ENCODE measurements around the gene MYLIP. TPM values are rescaled to one million over a fixed set of nuclear protein-coding genes. Genes with fewer than 3 reads are reported as not detected.
"Not testable (repeated sequence)": the region's sequence is repeated elsewhere in the genome, so short reads cannot be mapped to it uniquely, and the experiment has no call there.

Gene MYLIP
- total RNA-seq, 6 experiments from 2014 or later = 0.80 to 1.2 (median 1.0) TPM

DNA sequence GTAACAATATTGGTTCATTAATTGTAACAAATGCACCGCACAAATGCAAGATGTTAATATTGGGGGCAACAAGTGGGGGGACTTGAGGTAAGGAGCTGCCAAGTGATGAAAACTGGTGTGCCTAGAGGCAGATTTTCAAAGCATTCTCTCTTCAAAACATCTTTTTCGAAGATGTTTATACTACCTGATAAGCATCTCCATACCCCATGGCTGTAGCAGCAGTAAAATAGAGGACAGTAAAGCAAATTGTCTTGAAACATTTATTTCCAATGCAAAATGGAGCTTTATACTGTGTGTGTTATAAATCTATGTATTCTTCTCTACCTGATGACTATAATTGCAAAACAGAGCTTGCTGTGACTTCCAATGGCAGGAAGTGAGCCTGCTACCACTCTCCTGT lies 42.5 kb downstream of the MYLIP start:
- DNase-seq = no peak
- H3K27ac Mint-ChIP-seq = no peak overlapping the region
- H3K4me3 Mint-ChIP-seq = no peak overlapping the region
- no peaks in the 10 kb centered on the region for H3K36me3 Mint-ChIP-seq (ENCODE audit: low read depth)
- peaks cover 16% of the 10 kb centered on the region for H3K27me3 Mint-ChIP-seq (ENCODE audit: insufficient read depth)
- no peaks in the 10 kb centered on the region for H3K9me3 Mint-ChIP-seq
- no peaks in the 10 kb centered on the region for H3K4me1 Mint-ChIP-seq (ENCODE audit: low read depth)
- TF ChIP-seq, protein P1, sequence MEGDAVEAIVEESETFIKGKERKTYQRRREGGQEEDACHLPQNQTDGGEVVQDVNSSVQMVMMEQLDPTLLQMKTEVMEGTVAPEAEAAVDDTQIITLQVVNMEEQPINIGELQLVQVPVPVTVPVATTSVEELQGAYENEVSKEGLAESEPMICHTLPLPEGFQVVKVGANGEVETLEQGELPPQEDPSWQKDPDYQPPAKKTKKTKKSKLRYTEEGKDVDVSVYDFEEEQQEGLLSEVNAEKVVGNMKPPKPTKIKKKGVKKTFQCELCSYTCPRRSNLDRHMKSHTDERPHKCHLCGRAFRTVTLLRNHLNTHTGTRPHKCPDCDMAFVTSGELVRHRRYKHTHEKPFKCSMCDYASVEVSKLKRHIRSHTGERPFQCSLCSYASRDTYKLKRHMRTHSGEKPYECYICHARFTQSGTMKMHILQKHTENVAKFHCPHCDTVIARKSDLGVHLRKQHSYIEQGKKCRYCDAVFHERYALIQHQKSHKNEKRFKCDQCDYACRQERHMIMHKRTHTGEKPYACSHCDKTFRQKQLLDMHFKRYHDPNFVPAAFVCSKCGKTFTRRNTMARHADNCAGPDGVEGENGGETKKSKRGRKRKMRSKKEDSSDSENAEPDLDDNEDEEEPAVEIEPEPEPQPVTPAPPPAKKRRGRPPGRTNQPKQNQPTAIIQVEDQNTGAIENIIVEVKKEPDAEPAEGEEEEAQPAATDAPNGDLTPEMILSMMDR (IDR thresholded peaks at IDR 0.05) = no peak

DNA sequence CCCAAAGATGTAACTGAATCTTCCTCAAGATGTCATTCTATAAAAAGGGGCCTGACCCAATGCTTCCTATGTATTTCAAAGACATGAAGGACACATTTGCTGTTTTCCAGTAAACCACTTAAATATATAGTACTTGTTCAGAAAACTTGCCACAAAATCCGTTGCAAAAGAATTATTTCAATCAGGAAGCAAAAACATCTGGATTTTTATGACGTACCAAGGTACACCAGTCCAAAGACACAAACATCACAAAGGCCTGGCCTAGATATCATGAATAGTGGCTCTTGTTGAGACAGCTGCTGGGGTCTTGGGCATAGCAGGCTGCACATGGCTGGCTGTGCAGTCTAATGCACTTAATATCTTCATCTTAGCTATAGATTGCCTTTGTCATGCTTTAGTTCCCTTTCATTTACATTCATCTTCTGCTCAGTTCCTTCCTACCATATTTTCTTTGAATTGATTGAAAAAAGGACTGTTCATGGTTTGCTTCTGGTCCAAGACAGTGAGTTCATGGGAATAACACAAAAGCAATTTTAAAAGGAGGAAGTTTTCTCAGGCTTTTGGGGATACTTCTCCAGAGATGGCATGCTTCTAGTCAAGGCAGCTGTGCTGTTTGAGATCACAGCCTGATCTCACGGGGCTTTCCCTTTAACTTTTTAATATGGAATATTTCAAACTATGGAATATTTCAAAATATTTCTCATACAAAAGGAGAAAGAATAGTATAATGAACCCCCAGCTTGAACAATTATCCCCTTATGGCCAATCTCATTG lies 44.5 kb downstream of the MYLIP start:
- Mint-ChIP-seq H3K27ac (no peak overlapping the region), H3K36me3 (ENCODE audit: low read depth) (no peaks in the 10 kb centered on the region), H3K9me3 (no peaks in the 10 kb centered on the region), H3K4me3 (no peak overlapping the region), H3K27me3 (ENCODE audit: insufficient read depth) (peaks cover 20% of the 10 kb centered on the region), H3K4me1 (ENCODE audit: low read depth) (no peaks in the 10 kb centered on the region)
- TF ChIP-seq, protein P1 (IDR thresholded peaks at IDR 0.05) = no peak
- no peak for DNase-seq

DNA sequence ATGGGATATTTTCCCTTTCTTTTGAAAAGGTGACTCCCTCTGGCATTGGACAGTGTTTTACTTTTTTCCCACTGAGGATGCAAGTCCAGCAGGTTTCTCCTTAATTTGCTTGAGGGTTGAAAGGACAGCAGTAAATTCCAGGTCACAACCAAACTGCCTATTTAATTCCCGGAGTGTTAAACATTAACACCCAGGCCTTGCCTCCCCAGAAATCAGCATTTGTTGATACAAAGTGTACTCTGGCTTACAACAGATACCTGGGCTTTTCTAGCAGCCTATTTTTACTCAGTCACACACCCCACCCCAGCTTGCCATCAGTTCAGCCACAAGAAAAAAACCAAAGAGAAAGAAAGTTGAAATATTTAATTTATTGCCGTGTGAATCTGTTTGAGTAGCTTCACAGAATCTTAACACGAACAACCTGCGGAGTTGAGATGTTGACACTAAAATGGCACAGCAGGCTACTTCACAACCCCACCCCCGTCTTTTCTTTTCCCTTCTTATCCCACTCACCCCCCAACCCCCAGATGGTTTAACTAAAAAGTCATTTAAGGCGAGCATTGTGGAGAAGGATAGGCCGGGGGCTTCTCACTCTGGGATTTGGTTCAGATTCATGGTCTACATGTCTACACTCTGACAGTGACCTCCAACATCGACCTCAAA lies 45.7 kb downstream of the MYLIP start:
- peaks cover 16% of the 10 kb centered on the region for H3K27me3 Mint-ChIP-seq (ENCODE audit: insufficient read depth)
- H3K4me3 Mint-ChIP-seq = no peak overlapping the region
- no peak for DNase-seq
- no peaks in the 10 kb centered on the region for H3K9me3 Mint-ChIP-seq
- TF ChIP-seq, protein P1 (IDR thresholded peaks at IDR 0.05) = no peak
- no peaks in the 10 kb centered on the region for H3K36me3 Mint-ChIP-seq (ENCODE audit: low read depth)
- H3K27ac Mint-ChIP-seq = no peak overlapping the region
- no peaks in the 10 kb centered on the region for H3K4me1 Mint-ChIP-seq (ENCODE audit: low read depth)

DNA sequence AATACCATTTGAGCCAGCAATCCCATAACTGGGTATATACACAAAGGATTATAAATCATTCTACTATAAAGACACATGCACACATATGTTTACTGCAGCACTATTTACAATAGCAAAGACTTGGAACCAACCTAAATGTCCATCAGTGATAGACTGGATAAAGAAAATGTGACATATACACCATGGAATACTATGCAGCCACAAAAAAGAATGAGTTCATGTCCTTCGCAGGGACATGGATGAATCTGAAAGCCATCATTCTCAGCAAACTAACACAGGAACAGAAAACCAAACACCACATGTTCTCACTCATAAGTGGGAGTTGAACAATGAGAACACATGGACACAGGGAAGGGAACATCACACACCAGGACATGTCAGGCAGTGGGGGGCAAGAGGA lies 47.7 kb downstream of the MYLIP start:
- H3K9me3 Mint-ChIP-seq; H3K4me3 Mint-ChIP-seq; H3K4me1 Mint-ChIP-seq (ENCODE audit: low read depth); DNase-seq; H3K36me3 Mint-ChIP-seq (ENCODE audit: low read depth); H3K27ac Mint-ChIP-seq: not testable (repeated sequence)
- H3K27me3 Mint-ChIP-seq (ENCODE audit: insufficient read depth) = peaks cover 20% of the 10 kb centered on the region

DNA sequence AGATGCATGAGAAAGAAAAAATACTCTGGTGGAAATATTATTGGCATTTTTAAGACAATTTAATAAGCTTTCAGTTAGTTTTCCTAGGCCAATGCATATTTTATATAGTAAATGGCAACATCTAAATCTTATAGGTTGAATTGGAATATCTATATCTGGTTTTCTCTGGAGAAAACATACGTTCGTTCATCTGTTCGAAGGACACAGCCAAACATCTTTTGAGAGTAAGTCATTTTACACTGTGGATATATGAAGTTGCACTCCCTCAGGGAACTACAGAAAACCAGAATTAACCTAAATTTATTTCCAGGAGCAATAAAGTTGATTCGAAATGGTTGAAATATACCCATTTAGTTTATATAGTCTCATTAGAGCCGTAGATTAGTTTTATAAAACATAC lies 49.0 kb downstream of the MYLIP start:
- H3K4me1 Mint-ChIP-seq (ENCODE audit: low read depth) = 0 out of 2 replicates have a peak, but pooled peaks cover 3% of the 10 kb centered on the region
- H3K27ac Mint-ChIP-seq = no peak overlapping the region
- no peaks in the 10 kb centered on the region for H3K36me3 Mint-ChIP-seq (ENCODE audit: low read depth)
- peaks cover 4% of the 10 kb centered on the region; the same call in 1 of the 2 replicates for H3K9me3 Mint-ChIP-seq
- DNase-seq = no peak
- TF ChIP-seq, protein P1 (IDR thresholded peaks at IDR 0.05) = no peak
- no peak overlapping the region for H3K4me3 Mint-ChIP-seq
- peaks cover 16% of the 10 kb centered on the region for H3K27me3 Mint-ChIP-seq (ENCODE audit: insufficient read depth)

DNA sequence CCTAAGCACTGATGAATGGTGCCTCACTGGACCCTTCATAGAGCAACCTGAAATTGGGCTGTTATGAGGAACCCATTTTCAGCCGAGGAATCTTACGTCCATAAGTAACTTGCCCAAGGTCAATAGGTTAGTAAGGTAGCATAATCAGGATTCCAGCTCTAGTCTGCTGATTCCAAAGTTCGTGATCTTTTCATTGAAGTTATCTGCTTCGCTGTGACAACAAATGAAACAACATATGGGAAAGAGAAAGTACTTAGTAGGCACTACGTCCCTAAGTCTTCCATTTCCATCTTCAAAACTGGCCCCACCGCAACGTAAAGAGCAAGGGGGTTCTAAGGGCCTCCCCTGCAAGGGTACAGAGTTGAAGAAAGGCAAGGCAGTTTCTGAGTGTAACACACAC lies 49.5 kb downstream of the MYLIP start:
- peaks cover 15% of the 10 kb centered on the region for H3K27me3 Mint-ChIP-seq (ENCODE audit: insufficient read depth)
- H3K9me3 Mint-ChIP-seq = peaks cover 4% of the 10 kb centered on the region; the same call in 1 of the 2 replicates
- H3K36me3 Mint-ChIP-seq (ENCODE audit: low read depth) = no peaks in the 10 kb centered on the region
- no peak for DNase-seq
- no peak overlapping the region for H3K4me3 Mint-ChIP-seq
- H3K4me1 Mint-ChIP-seq (ENCODE audit: low read depth) = 0 out of 2 replicates have a peak, but pooled peaks cover 7% of the 10 kb centered on the region
- TF ChIP-seq, protein P1 (IDR thresholded peaks at IDR 0.05) = no peak
- H3K27ac Mint-ChIP-seq = no peak overlapping the region

Measured in HFFc6 (cell line).